ENCODE measurements around the gene TNFSF9.

Gene TNFSF9, protein sequence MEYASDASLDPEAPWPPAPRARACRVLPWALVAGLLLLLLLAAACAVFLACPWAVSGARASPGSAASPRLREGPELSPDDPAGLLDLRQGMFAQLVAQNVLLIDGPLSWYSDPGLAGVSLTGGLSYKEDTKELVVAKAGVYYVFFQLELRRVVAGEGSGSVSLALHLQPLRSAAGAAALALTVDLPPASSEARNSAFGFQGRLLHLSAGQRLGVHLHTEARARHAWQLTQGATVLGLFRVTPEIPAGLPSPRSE

DNA sequence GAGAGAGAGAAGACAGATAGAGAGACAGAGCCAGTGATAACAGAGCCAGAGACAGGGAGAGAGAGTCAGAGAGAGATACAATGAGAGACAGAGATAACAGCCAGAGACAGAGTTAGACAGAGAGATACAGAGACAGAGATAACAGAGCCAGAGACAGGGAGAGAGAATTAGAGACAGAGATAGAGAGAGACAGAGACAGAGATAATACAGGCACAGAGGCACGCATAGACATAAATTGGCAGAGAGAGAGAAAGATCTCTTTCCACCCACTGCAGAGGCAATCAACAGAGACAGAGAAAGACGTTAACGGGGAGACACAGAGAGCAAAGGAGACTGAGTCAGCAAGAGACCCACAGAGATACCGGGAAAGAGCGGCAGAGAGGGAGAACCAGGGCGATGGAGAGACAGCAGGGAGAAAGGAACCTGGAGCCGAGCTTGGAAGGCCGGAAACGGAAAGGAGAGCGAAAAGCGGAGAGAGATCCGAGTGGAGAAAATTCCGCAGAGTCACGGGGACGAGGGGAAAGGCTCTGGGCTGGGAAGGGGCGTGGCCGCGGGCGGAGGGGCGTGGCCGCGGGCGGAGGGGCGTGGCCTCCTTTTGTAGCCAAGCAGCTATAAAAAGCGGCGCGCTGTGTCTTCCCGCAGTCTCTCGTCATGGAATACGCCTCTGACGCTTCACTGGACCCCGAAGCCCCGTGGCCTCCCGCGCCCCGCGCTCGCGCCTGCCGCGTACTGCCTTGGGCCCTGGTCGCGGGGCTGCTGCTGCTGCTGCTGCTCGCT, at the start of gene TNFSF9:
TNFSF9 (plus strand) TSS at position 641 of the 777 bp plus-strand sequence; CDS start at position 652, 11 bp downstream.
- peak; percentile 89 to 99 for DNase-seq

DNA sequence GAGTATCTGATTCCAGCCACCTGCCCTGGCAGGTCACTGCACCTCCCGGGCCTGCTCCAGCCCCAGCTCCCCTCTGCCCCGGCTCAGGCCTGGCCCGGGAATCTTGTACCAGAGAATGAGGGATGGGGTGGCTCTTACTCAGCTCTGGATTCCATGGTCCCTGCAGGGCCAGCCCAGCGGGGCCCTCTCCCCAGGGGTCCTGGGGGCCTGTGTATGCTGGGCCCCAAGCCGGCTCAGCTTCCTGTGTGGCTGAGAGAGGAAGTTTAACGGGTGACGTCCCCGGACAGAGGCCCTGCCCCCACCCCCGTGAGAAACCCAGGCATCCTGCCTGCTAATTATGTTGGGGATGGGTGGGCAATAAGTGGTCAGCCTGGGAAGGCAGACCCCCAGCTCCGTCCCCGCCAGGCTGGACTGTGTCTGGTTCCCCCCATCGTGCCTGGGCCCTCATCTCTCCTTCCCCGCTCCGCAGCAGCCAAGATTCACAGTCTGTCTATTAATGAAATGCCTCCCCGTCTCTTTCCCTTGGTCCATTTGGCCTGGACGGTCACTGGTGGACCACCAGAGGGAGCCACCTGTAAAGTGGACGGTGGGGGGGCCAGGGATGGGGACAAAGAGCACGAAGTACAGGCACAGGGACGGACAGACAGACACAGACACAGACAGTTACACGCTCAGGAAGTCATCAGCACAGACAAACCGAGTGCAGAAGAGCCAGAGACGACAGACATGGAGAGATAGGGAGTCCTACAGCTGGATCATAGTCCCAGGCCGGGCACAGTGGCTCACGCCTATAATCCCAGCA, 49.1 kb upstream of the TNFSF9 start, which contains the start of gene DENND1C:
DENND1C (minus strand) TSS at position 247 of the 802 bp plus-strand sequence; CDS start at position 155, 92 bp downstream.
- DNase-seq: peak; percentile 42 to 56

DNA sequence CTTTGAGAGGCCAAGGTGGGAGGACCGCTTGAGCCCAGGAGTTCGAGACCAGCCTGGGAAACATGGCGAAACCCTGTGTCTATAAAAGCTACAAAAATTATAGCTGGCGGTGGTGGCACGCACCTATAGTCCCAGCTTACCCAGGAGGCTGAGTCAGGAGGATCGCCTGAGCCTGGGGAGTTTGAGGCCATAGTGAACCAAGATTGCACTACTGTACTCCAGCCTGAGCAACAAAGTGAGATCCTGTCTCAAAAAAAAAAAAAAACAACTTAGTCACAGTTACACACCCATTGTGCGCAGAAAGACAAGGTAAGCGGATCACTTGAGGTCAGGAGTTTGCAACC, 48.5 kb upstream of the TNFSF9 start:
- DNase-seq: no peak

DNA sequence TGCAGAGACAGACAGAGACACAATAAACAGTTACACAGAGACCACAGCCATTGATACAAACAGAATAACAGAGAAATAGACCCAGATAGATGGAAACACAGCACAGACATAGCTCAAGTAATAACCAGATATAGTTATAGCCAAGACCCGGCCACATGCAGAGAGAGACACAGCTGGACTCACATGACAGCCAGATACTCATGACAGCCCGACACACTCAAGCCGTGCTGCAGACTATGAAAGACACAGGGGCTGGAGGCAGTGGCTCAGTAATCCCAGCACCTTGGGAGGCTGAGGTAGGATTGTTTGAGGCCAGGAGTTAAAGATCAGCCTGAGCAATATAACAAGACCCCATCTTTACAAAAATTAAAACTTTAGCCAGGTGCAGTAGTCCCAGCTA, 47.6 kb upstream of the TNFSF9 start:
- DNase-seq: no peak

DNA sequence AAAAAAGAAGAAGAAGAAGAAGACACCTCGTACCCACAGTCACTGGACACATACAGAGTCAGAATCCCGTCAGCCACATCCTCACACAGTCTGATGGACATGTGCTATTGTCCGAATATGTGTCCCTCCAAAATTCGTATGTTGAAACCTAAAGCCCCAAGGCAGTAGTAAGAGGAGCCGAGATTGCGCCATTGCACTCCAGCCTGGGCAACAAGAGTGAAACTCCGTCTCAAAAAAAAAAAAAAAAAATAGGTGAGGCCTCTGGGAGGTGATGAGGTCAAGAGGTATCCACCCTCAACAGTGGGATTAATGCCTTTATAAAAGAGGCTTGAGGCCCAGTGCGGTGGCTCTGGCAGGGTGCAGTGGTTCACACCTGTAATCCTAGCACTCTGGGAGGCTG, 46.6 kb upstream of the TNFSF9 start:
- no peak for DNase-seq

DNA sequence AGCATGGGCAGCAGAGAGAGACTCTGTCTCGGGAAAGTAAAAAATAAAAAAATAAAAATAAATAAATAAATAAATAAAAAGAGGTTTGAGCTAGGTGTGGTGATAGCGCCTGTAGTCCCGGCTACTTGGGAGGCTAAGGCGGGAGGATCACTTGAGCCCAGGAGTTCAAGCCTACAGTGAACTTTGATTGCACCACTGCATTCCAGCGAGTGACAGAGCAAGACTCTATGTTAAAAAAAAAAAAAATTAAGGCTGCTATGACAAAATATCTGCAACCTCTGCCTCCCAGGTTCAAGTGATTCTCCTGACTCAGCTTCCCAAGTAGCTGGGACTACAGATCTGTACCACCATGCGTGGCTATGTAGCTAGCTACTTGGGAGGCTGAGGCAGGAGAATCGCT, 46.0 kb upstream of the TNFSF9 start:
- no peak for DNase-seq

DNA sequence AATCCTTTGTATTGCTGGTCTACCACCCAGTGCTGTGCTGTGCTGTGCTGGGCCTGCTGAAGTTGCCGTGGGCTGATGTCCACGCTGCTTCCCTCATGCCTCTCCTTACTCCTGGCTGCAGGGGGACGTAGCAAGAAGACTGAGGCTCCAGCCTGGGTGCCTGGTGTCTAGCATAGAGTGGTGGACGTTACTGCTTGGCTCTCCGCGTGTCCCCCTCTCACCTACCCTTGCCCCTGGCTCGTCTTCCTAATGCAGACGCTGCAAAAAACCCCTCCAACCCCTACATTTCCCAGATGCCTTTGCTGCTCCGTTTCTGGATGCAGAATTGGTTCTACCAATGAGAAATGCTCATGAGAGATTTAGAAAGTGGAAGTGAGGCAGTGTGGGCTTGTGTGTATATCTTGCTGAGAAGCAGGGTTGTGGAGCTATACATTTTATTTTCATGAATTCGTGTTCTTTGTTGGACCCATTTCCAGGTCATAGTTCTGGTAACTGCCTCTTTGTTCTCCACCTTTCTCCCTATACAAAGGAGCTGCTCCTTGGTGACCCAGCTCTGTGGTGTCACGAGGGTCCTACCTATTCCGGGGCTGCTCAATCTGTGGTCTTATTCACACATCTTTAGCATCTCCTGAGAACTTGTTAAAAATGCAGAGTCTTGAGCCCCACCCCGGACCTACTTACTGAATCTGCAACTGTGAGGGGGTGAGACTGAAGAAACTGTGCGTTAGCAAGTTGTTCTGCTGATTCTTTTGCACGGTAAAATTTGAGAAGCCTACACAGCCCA, 41.4 kb upstream of the TNFSF9 start:
- DNase-seq: peak in 1 of 2 donors; percentile 18

DNA sequence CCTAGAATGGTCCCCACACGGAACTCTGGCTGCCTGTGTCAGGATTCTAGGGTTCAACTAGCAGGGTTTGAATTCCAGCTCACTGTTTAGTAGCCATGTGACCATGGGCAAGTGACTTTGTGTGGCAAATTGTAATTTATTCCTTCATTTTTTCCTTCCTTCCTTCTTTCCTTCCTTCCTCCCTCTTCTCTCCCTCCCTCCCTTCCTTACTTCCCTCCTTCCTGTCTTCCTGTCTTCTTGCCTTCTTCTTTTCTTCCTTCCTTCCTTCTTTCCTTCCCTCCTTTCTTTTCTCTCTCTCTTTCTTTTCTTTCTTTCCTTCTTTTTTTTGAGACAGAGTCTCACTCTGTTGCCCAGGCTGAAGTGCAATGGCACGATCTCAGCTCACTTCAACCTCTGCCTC, 40.7 kb upstream of the TNFSF9 start:
- DNase-seq: no peak

DNA sequence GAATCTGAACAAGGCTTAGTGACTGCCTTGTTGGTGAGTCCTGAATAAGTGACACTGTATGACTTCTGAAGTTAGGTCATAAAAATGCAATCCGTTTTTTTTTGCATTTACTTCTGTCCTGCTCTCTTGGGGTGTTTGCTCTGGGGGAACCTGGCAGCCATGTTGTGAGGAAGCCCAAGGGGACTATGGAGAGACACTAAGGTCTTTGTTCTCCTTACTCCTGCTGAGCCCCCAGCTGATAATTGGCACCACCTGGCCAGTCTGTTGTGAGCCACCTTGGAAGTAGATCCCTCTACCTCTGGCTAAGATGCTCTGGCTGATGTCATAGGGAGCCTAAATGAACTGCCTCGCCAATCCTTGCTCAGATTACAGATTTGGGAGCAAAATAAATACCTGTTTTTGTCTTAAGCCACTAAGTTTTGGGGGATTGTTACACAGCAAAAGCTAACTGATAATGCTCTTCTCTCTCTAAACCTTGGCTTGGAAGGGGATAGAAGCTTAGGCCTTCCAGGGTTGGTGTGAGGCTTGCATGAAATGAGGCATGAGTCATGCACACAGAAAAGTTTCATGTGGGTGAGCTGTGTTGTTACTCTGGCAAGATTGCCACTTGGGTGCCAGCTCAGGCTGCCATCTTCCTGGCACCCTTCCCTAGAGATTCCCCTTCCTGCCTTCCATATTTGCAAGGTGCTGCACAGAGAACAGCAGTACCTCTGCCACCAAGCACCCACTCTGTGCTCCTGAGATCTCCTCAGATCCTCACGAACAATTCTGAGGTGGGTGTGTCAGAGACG, 38.8 kb upstream of the TNFSF9 start:
- DNase-seq: no peak

DNA sequence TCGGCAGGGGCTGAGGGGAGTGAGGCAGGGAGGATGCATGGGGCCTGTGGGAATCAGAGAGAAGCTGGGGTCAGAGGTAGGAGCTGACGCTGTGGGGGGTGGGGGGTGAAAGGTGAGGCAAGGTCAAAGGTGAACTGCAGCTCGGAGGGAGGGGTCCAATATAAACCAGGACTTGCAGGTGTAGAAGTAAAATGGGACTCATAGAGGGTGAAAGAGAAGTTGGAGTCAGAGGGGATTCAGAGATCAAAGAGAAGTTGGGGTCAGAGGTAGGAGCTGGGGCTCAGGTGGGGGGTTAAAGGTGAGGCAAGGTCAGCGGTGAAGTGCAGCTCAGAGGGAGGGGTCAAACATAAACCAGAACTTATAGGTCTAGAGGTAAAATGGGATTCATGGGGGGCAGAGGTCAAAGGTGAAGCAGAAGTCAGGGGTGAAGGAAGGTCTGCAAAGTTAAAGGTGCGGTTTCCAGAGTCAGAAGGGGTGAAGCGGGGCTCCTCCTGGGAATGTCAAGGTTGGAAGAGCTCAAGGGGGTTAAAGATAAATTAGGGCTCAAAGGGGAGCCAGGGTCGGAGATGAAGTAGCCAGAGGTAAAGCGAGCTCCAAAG, 36.3 kb upstream of the TNFSF9 start:
- DNase-seq: no peak

DNA sequence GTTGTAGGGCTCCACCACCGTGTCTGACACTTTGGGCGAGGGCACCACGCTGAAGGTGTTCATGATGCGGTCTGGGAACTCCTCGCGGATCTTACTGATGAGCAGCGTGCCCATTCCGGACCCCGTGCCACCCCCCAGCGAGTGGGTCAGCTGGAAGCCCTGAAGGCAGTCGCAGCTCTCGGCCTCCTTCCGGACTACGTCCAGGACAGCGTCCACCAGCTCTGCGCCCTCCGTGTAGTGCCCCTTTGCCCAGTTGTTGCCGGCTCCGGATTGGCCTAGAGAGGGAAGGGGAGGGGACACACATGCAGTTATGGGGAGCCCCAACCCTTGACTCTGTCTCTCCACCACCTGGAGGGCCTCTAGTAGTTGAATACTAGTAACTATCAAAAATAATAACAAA, 34.9 kb upstream of the TNFSF9 start:
- DNase-seq: no peak

DNA sequence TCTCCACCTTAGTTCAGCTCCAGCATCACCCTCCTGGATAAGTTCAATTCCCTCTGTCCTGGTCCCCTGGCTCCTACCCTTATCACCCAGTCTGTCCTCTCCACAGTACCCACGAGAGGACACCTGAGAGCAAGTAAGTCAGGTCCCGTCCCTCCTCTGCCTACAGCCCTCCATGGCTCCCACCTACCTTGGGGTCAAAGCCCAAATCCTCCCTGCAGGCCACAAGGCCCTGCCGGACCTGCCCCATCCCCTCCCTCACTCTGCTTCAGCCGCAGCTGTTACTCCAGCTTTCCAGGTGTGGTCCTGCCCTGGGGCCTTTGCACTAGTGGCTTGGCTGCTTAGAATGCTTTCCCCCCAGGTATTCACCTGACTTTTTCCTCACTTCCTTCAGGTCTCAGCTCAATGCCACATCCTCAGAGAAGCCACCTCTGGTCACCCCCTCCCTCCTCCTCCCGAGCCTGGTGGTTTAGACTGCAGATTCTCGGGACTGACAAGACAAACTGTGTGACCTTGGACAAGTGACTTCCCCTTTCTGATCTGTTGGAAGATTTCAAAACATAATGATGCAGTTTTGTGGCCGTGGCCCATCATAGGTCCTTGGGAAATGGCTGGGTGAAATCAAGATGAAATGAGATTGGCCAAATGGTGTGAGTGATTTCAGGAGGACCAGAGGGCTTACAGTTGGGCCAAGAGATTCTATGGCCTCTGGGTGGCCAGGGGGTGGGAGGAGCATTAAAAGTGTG, 32.4 kb upstream of the TNFSF9 start:
- peak; percentile 81 to 89 for DNase-seq

DNA sequence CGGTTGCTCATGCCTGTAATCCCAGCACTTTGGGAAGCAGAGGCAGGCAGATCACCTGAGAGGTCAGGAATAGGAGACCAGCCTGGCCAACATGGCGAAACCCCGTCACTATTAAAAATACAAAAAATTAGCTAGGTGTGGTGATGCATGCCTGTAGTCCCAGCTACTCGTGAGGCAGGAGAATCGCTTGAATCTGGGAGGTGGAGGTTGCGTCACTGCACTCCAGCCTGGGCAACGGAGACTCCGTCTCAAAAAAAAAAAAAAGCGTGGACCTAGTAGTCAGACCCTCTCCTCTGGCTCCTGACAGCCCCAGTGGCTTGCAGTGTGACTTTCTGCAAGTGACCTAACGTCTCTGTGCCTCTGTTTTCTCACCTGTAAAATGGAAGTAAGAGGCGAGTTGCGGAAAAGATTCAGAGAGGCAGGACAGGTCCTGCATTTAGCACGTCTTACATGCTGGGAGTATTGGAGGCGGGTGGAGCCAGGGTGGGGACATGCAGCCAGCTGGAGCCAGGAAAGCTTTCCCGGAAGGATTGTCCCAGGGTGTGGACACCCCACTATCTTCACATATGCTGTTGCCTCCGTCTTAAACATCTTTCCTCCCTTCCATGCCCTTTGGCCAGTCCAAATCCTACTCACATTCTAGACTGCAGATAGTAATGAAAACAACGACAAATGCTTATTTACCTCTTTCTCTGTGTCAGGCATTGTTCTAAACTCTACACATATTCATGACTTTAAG, 31.6 kb upstream of the TNFSF9 start:
- DNase-seq: no peak

DNA sequence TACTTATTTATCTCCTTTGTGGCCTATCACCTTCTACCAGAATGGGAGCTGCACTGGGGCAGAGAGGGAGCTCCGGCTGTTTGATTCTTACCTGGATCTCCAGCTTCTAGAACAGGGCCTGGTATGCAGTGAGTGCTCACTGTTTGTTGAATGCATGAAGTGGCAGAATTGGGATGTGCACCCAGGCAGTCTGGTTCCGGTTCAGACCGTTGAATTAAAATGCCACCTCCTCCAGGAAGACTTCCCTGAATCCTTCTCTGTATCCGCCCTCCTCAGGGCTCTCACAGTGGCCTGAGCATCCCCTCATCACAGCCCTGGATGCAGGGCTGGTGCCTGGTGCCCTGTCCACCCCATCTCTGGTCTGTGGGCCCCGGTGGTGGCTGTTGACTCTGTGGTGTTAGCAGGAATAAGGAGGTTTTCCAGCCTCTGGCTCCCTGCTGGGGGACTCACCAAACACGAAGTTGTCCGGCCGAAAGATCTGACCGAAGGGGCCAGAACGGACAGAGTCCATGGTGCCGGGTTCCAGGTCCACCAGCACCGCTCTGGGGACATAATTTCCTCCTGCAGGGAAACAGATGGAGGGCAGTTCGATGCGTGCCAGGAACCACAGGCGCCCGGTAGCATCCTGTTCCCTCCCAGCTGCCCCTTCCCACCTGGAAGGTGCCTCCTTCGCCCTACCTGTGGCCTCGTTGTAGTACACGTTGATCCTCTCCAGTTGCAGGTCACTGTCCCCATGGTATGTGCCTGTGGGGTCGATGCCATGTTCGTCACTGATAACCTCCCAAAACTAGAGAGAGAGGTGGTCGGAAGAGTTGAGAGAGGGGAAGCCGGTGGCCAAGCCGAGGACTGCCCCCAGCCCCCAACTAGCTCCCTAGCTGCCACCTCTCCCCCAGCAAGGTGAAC, 29.7 kb upstream of the TNFSF9 start:
- DNase-seq: no peak

DNA sequence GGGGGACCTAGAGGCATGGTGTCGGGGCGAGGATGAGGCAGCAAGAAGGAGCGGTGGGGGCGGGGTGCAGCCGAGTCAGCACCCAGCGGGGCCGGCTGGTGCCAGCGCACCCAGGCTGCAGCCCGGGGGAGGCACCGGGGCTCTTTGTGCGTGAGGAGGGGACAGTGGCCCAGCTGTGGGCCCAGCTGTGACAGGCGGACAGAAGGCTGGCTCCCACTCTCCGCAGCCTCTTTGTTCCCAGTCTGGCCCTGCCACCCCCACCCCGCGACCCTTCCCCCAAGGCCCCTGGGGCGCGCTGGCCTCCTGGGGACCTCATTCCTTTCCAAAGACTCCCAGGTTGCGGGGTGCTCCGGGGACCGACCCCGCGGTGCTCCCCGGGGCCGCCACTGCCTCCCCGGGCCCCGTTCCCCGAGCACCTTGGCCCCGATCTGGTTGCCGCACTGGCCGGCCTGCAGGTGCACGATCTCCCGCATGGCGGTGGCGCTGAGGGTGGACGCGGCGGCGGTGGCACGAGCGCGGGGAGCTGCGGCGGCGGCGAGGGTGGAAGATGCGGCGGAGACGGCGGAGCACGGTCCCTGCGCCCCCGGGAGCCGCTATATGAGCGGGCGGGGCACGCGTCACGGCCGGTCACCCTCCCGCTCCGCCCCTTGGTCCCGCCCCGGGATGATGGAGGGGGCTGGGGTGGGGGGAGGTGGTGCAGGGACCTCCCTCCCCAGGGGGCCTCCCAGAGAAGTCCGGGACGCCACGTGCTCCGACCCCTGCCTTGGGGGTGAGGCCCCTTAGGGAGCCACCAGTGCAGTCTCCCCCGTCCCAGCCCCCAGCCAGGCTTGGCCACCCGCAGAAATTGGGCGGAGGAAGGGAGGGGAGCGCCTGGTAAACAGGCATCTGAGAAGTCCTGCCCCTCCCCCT, 28.8 kb upstream of the TNFSF9 start, which contains the start of gene TUBB4A:
TUBB4A (minus strand) TSS at position 570 of the 909 bp plus-strand sequence; CDS start at position 473, 97 bp downstream.
- no peak for DNase-seq

DNA sequence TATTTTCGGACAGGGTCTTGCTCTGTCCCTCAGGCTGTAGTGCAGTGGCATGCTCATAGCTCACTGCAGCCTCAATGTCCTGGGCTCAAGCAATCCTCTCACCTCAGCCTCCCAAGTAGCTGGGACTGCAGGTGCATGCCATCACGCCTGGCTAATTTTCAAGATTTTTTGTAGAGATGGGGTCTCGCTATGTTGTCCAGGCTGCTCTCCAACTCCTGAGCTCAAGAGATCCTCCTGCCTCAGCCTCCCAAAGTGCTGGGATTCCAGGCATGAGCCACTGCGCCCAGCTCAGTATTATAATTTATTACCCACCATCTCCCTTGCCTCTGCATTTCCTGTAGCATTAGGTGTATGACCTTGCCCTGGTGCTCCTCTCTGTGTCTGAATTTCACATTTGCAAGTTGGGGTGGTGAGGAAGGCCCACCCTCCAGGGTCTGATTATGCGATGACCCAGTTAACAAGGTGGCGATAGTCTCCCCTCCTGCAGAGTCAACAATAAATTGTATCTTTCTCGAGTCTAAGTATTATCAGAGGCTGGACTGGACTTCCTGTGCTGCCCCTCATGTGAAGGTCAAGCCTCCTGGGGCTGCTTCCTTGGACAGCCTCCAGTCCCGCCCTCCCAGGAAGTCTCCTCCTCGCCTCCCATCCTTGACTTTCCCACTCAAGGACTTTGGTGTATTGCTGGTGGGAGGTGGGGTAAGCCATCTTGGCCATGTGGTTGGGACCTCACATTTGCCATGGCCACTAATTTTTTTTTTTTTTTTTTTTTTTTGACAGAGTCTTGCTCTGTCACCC, 27.2 kb upstream of the TNFSF9 start:
- no peak for DNase-seq

Data from inflammatory macrophage treated with lipopolysaccharide for 1 hour (primary cell).